GM21528 (cell line): ENCODE results near the gene HIP1R.
A peak's percentile ranks its signal among the peaks of the same experiment; 100 is the strongest.
"Not testable (repeated sequence)": the region's sequence is repeated elsewhere in the genome, so short reads cannot be mapped to it uniquely, and the experiment has no call there.

Experiments
- ATAC-seq: cut with Tn5 transposase; IDR thresholded peaks from one replicate; pipeline ENCODE4 v1.9.1; 2021; ENCODE audit warnings: mild to moderate bottlenecking, moderate library complexity; ENCODE audit not compliant: unreplicated experiment, low FRiP score

Gene HIP1R

GRCh38 chr12:122834921-122835749, at the start of gene HIP1R:
Gene HIP1R (plus strand): TSS chr12:122835457. CDS start chr12:122835551, 94 bp downstream.
- peak; percentile 33 for ATAC-seq

- no peak for ATAC-seq
Measured at GRCh38 chr12:122785503-122785902, 49.8 kb upstream of the HIP1R start.

GRCh38 chr12:122788387-122788786, 46.9 kb upstream of the HIP1R start:
- ATAC-seq = no peak

GRCh38 chr12:122789637-122790036, 45.6 kb upstream of the HIP1R start:
- ATAC-seq = no peak

- ATAC-seq = no peak
Measured at GRCh38 chr12:122790393-122791075, 44.7 kb upstream of the HIP1R start.

DNA sequence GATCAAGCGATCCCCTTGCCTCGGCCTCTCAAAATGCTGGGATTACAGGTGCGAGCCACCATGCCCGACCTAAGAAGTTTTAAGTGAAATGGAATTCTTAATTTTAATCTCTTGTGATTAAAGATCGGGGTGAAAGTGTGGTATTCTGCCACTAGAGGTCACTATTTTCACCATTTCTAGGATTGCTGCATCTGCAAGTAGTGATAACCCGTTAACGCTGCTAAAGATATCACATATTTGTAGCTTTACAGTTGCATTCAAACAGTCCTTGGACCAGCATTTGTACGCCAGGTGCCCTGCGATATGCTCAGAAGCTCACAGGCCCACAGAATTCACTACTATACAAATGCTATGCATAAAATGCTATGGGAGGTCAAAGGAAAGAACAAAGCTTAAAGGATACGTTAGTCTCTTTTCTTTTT, 41.6 kb upstream of the HIP1R start:
- ATAC-seq = no peak

- no peak for ATAC-seq
Measured at GRCh38 chr12:122795807-122796206, 39.5 kb upstream of the HIP1R start.

DNA sequence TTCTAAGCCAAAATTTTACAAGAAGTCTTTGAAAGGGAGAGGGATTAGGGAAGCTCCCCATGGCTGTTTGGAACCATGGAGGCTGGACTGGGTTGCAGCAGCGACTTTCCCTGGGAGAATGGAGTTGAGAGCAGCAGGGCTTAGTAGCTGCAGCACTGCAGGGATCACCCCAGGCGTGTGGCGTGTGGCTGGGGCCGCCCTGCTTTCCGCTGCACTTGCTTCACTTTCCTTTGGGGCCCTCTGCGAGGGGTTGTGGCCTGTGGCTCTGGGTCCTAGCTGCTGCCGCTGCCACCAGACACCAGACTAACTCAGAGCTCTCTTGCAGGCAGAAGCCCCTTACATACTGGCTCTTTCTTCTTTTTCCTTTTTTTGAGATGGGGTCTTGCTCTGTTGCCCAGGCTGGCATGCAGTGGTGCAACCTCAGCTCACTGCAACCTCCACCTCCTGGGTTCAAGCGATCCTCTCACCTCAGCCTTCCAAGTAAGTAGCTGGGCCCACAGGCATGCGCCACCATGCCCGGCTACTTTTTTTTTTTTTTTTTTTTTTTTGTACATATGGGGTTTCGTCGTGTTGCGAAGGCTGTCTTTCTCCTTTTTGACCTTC, 35.5 kb upstream of the HIP1R start:
- ATAC-seq = no peak

- no peak for ATAC-seq
Measured at GRCh38 chr12:122803937-122804336, 31.3 kb upstream of the HIP1R start.

DNA sequence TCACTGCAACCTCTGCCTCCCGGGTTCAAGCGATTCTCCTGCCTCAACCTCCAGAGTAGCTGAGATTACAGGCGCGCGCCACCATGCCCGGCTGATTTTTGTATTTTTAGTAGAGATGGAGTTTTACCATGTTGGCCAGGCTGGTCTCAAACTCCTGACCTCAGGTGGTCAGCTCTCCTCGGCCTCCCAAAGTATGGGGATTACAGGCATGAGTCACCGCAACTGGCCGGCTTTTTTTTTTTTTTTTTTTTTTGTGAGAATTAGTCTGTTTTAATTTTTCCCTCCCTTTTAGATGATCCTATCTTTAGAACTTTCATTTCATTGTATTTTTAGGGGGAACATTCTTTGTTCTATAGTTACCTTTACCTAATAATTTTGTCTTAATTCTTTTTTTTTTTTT, 30.3 kb upstream of the HIP1R start:
- not testable (repeated sequence) for ATAC-seq

DNA sequence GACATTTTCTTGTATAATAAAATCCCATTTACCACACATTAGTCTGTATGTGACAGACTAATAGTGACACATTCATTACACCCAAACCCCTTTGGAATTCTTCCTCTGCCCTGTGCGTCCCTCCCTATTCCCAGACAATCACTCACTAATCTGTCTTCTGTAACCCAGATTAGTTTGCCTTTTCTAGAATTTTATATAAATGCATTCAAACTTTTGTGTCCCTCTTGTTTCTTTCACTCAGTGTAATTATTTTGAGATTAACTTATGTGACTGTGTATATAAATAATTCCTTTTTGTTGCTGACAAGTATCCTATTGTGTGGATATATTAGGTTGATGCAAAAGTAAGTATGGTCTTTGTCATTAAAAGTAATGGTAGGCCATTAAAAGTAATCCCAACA, 27.6 kb upstream of the HIP1R start:
- no peak for ATAC-seq

GRCh38 chr12:122811777-122812176, 23.5 kb upstream of the HIP1R start:
- ATAC-seq = no peak

DNA sequence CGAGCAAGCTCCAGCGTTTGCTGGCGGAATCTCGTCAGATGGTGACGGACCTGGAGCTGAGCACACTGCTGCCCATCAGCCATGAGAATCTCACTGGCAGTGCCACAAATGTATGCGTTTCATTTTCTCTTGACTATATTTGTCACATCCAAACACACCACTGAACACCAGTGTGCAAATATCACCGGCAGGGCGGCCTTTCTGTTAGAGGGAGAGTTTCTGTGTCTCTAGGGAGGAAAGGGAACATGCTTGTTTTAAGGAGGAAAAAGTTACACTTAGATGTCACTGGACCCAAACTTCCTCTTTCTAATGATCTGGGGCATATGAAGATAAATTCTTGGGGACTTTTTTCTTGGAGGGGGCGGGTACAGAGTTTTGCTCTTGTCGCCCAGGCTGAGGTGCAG, 21.9 kb upstream of the HIP1R start:
- no peak for ATAC-seq

DNA sequence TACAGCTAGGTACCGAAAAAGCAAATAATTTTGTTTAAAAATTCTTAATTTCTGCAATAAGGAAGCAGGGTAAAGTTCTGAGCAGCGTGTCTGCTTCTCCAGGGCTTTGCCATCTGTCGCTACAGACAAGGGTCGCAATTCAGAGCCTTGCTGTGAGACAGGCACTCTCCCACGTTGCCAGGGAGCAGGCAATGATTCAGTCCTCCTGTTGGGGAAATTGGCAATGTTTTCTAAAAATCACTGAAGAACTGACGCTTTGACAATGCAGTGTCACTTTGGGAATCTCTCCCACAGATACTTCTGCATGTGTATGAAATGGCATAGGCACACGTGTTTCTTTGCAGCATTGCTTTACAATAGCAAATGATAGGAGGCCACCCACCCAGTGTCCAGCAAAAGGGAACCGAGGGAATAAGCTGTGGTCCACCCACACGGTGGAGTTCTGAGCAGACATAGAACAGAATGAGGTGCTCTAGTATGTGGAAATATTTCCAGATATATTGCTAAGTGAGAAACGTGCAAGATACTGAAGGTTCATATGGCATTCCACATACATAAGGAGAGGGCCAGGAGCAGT, 16.0 kb upstream of the HIP1R start:
- ATAC-seq = no peak

DNA sequence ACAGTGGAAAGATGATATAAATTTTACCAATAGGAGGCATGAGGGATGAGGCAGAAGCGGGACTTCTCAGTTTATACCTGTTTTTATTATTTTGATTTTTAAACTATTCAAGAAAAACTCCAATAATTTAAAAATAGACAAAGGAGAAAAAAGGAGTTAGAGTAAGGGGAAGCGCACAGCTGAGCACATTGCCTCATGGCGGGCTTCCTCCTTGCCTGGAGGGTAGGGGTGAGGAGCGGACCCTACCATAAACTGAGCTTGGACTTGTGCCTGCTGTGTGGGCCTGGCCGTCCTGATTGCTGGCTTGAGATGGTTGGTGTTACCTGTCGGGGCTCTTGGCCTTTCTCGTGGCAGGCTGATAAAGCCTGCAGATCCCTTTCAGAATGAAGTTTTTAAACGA, 15.1 kb upstream of the HIP1R start:
- no peak for ATAC-seq

DNA sequence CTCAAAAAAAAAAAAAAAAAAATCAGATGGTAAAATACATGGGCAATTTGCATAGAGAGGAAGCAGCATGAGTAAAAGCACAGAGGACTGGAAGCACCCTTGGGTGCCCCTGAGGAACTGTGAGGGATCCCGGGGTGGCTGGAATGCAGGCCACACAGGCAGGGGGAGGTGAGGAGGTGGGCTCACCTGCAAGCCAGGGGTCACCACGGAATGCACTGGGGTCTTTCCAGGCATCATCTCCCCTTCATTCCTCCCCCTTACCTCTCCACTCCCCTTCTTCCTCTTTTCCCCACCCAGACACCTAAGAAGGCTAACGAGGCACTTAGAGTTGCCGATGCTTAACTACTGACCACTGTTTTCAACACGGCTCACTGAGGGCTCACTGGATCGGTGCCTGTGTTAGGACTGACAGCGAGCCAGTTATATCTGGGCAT, 14.4 kb upstream of the HIP1R start:
- no peak for ATAC-seq

- no peak for ATAC-seq
Measured at GRCh38 chr12:122823429-122823828, 11.8 kb upstream of the HIP1R start.

DNA sequence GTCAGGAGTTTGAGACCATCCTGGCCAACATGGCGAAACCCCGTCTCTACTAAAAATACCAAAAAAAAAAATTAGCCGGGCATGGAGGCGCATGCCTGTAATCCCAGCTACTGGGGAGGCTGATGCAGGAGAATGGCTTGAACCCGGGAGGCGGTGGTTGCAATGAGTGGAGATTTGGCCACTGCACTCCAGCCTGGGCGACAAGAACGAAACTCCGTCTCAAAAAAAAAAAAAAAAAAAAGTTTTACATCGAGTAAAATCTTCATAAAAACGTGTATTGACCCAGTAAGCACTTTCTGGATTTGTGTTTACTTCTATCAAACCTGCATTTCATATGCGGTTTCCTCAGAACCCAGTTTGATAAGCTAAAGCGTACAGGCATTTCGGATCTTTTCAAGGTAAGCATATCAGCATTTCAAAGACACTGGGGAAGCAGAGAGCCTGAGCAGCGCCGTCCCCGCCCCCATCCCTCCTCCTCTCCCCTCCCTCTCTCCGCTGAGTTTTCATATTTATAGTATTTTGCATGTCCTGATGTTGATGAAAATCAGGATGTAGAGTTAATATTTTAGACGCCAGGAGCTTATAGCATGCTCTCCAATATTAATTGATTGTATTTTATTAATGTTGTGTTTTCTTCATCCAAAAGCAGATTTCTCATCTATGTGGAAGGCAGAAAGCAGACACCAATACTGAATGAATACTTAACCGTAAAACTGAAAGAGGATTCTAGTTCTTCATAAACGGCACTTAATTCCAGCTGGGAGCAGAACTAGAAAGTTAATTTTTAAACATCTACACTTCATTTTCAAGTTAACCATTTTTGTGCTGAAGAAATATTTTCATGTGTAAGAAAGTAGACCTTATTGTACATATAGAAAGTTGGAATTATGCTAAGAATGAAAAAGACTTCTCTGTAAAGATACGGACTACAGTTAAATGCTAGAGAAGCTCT, 9.2 kb upstream of the HIP1R start:
- no peak for ATAC-seq

DNA sequence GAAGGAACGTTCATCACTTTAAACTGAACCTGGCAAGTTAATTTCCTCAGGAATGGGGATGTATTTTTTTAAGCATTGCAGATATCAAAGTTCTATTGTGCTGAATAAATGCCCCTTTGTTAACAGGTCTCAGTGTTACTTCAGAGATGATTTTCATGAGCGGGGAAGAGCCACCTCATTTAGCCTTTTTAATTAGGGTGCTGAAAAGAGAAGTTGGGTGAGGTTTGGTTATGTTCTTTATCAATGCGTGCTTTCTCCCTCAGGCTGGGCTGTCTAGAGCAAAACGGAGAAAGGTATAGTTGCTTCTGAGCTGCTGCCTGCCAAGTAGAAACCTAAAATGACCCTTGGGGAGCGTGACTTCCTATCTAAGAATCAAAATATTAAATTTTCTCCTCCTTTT, 8.0 kb upstream of the HIP1R start:
- no peak for ATAC-seq
